HepG2 (cell line): Measurements from ENCODE around the gene CADPS. TPM values are rescaled to one million over a fixed set of nuclear protein-coding genes. Genes with fewer than 3 reads are reported as not detected.

Experiments
- ASH2L ChIP-seq: fragments of 300-600, 200-600 bp; sonication (generic); IDR thresholded peaks from 2 replicates; pipeline ENCODE4 v1.7.0; 2017; ENCODE audit warnings: low read depth, mild to moderate bottlenecking, moderate library complexity, mixed read lengths, low read length; ENCODE audit not compliant: insufficient read length
- ETV5 ChIP-seq: IDR thresholded peaks from 2 replicates; pipeline ENCODE4 v1.6.1; 2018; ENCODE audit warnings: missing biosample characterization, missing genetic modification reagents, inconsistent platforms, borderline replicate concordance
- GABPA ChIP-seq, 2 experiments: IDR thresholded peaks; 2 replicates each; pipeline ENCODE4 v1.6.1; 2011 to 2016; ENCODE audit warnings: low read depth in 2 of 2, low read length in 1 of 2, missing biosample characterization in 1 of 2, missing genetic modification characterization in 1 of 2
- GATAD2A ChIP-seq: IDR thresholded peaks from 2 replicates; pipeline ENCODE4 v1.6.1; 2016
- HDAC2 ChIP-seq: sonication (generic); formaldehyde crosslinking; IDR thresholded peaks from 2 replicates; pipeline ENCODE4 v1.4.0; 2020; ENCODE audit warnings: missing genetic modification reagents
- HIVEP1 ChIP-seq: sonication (generic); formaldehyde crosslinking; IDR thresholded peaks from 2 replicates; pipeline ENCODE4 v1.4.0; 2020; ENCODE audit warnings: mild to moderate bottlenecking, missing genetic modification reagents
- HOXA5 ChIP-seq: sonication (generic); formaldehyde crosslinking; IDR thresholded peaks from 2 replicates; pipeline ENCODE4 v1.4.0; 2020; ENCODE audit warnings: missing genetic modification reagents
- KMT2A ChIP-seq: sonication (generic); formaldehyde crosslinking; IDR thresholded peaks from 2 replicates; pipeline ENCODE4 v1.4.0; 2020; ENCODE audit warnings: missing genetic modification reagents
- LCORL ChIP-seq, 2 experiments: fragments of 450-650 bp in 1 of 2; sonication (generic) in 1 of 2; formaldehyde crosslinking in 1 of 2; IDR thresholded peaks; 2 replicates each; pipeline versions ENCODE4 v1.5.0 to v1.6.1; 2017 to 2020; ENCODE audit warnings: antibody characterized with exemption in 1 of 2, missing genetic modification reagents in 1 of 2
- MED1 ChIP-seq: sonication (generic); formaldehyde crosslinking; IDR thresholded peaks from 2 replicates; pipeline ENCODE4 v1.4.0; 2020; ENCODE audit warnings: missing genetic modification reagents
- NR1H2 ChIP-seq: sonication (generic); formaldehyde crosslinking; IDR thresholded peaks from 2 replicates; pipeline ENCODE4 v1.8.1; 2022; ENCODE audit warnings: low read depth, missing genetic modification reagents, borderline replicate concordance
- PCBP1 ChIP-seq: fragments of 200-400 bp; formaldehyde crosslinking; IDR thresholded peaks from 2 replicates; pipeline ENCODE4 v1.6.1; 2017; ENCODE audit warnings: mild to moderate bottlenecking, low read depth, low read length, borderline replicate concordance
- POGZ ChIP-seq: sonication (generic); formaldehyde crosslinking; IDR thresholded peaks from 2 replicates; pipeline ENCODE4 v1.4.0; 2020; ENCODE audit warnings: mild to moderate bottlenecking, missing genetic modification reagents
- SMARCC2 ChIP-seq: fragments of 450-650 bp; IDR thresholded peaks from 2 replicates; pipeline ENCODE4 v1.6.1; 2017; ENCODE audit warnings: antibody characterized with exemption, mild to moderate bottlenecking
- SOX5 ChIP-seq: IDR thresholded peaks from 2 replicates; pipeline ENCODE4 v1.6.1; 2016; ENCODE audit warnings: borderline replicate concordance
- TARDBP ChIP-seq: sonication (generic); formaldehyde crosslinking; IDR thresholded peaks from 2 replicates; pipeline ENCODE4 v1.8.0; 2022; ENCODE audit warnings: mild to moderate bottlenecking, missing genetic modification reagents
- TBX2 ChIP-seq: sonication (generic); formaldehyde crosslinking; IDR thresholded peaks from 2 replicates; pipeline ENCODE4 v1.5.0; 2020; ENCODE audit warnings: missing genetic modification reagents, mild to moderate bottlenecking, borderline replicate concordance
- ZFP36L1 ChIP-seq: sonication (generic); formaldehyde crosslinking; IDR thresholded peaks from 2 replicates; pipeline ENCODE4 v1.8.0; 2022; ENCODE audit warnings: mild to moderate bottlenecking, missing genetic modification reagents, moderate library complexity
- ZMYM4 ChIP-seq: sonication (generic); formaldehyde crosslinking; IDR thresholded peaks from 2 replicates; pipeline ENCODE4 v1.8.1; 2023; ENCODE audit warnings: mild to moderate bottlenecking, missing genetic modification reagents
- ZNF12 ChIP-seq: sonication (generic); formaldehyde crosslinking; IDR thresholded peaks from 2 replicates; pipeline ENCODE4 v1.5.0; 2020; ENCODE audit warnings: missing genetic modification reagents
- ZNF550 ChIP-seq: sonication (generic); formaldehyde crosslinking; IDR thresholded peaks from 2 replicates; pipeline ENCODE4 v1.4.0; 2020; ENCODE audit warnings: mild to moderate bottlenecking, missing genetic modification reagents, borderline replicate concordance
- ZNF563 ChIP-seq: sonication (generic); formaldehyde crosslinking; IDR thresholded peaks from 2 replicates; pipeline ENCODE4 v1.8.0; 2022; ENCODE audit warnings: mild to moderate bottlenecking, moderate library complexity, missing genetic modification reagents
- ZNF607 ChIP-seq: sonication (generic); formaldehyde crosslinking; IDR thresholded peaks from 2 replicates; pipeline ENCODE4 v1.5.1; 2020; ENCODE audit warnings: missing genetic modification reagents, mild to moderate bottlenecking, borderline replicate concordance
- ZNF615 ChIP-seq: sonication (generic); formaldehyde crosslinking; IDR thresholded peaks from 2 replicates; pipeline ENCODE4 v1.5.0; 2020; ENCODE audit warnings: mild to moderate bottlenecking, missing genetic modification reagents, borderline replicate concordance
- ZNF7 ChIP-seq: IDR thresholded peaks from 2 replicates; pipeline ENCODE4 v1.6.1; 2016; ENCODE audit warnings: missing biosample characterization, missing genetic modification reagents
- polyA plus RNA-seq, 8 experiments: library from polyadenylated mRNA; depleted of rRNA in 3 of 8; stranded (reverse) in 7 of 8; unstranded in 1 of 8; fragments of >200 nt; fragmentation: Illumina TruSeq in 4 of 8; extraction: Trizol in 4 of 8; gene quantifications; 2 replicates each; pipeline versions ENCODE4 v1.2.1 to v1.2.3, GENCODE V29; 2011 to 2016; ENCODE audit warnings: low read depth in 4 of 8, missing spikeins in 1 of 8, mixed read lengths in 1 of 8; ENCODE audit not compliant: insufficient read depth in 1 of 8
- total RNA-seq, 5 experiments: library from RNA; depleted of rRNA; stranded (reverse); fragments of >200 nt; fragmentation: Illumina TruSeq; extraction: Trizol; gene quantifications; 2 replicates each; pipeline ENCODE4 v1.2.3, GENCODE V29; 2016; ENCODE audit warnings: low read depth in 1 of 5
- TF ChIP-seq, protein P1 (sequence below): IDR thresholded peaks from 2 replicates; pipeline ENCODE4 v1.6.1; 2016; ENCODE audit warnings: low read depth
- TF ChIP-seq, protein P2 (sequence below): sonication (generic); formaldehyde crosslinking; IDR thresholded peaks from 2 replicates; pipeline ENCODE4 v1.4.0; 2020; ENCODE audit warnings: mild to moderate bottlenecking, missing genetic modification reagents
- TF ChIP-seq, protein P3 (sequence below): IDR thresholded peaks from 2 replicates; pipeline ENCODE4 v1.6.1; 2012; ENCODE audit warnings: low read depth, low read length, improper control_type of control experiment

Gene CADPS
- total and polyA plus RNA-seq, 2 of the 13 experiments (the other 11 are each of a cell fraction or from before 2014, with no cell fraction given), result not detected

DNA sequence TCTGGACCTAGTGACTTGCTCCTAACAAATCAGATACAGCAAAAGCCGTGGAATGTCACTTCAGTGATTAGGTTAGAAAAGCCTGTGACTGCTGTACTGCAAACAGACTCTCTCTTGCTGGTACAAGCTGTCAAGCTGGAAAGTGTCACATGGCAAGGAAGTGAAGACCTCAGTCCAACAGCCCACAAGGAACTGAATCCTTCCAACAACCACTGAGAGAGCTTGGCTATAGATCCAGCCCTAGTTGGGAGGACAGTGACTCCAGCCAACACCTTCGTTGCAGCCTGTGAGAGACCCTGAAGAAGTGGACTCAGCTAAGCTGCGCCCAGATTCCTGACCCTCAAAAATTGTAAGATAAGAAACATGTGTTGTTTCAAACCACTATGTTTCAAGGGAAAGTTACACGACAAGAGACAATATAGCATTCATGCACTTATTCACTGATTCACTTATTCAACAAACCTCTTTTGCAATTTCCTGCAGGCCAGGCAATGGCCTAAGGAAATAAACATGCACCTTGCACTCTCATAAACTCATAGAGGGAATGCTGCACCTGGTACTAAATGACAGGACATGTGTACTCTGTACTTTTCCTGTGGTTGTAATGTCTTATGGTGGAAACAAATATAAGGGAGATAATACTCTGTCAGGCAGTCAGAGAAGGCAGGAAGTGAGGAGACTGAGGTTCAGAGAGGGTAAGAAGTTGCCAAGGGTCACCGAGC is 142.9 kb downstream of the CADPS start (continued):
- TF ChIP-seq ASH2L (peak; percentile 34), TBX2 (CRISPR knock-in tag) (peak; percentile 69), POGZ (CRISPR knock-in tag) (peak; percentile 90), NR1H2 (CRISPR knock-in tag) (no peak), ZNF607 (CRISPR knock-in tag) (no peak), SOX5 (peak; percentile 84), ZNF550 (CRISPR knock-in tag) (no peak), LCORL (IDR thresholded peaks at IDR 0.05) (no peak), LCORL (CRISPR knock-in tag; IDR thresholded peaks at IDR 0.05) (0 out of 2 replicates have a peak, but pooled peaks have one; percentile 43), GATAD2A (peak; percentile 91), ZNF615 (CRISPR knock-in tag) (no peak), ETV5 (CRISPR knock-in tag) (peak; percentile 98), PCBP1 (no peak), SMARCC2 (0 out of 2 replicates have a peak, but pooled peaks have one; percentile 12), ZNF563 (no peak), ZMYM4 (CRISPR knock-in tag) (peak; percentile 78), ZFP36L1 (peak; percentile 70; the same call in 1 of the 2 replicates), KMT2A (CRISPR knock-in tag) (no peak), MED1 (CRISPR knock-in tag) (peak; percentile 76), ZNF7 (CRISPR knock-in tag) (no peak), TARDBP (CRISPR knock-in tag) (peak; percentile 78), HDAC2 (CRISPR knock-in tag) (peak; percentile 87), ZNF12 (peak; percentile 48; the same call in 1 of the 2 replicates), HOXA5 (CRISPR knock-in tag) (no peak), HIVEP1 (CRISPR knock-in tag) (no peak), GABPA (IDR thresholded peaks at IDR 0.05; ENCODE audit: low read depth, low read length) (no peak), GABPA (CRISPR knock-in tag; IDR thresholded peaks at IDR 0.05; ENCODE audit: low read depth) (peak; percentile 77)
- TF ChIP-seq, protein P1, sequence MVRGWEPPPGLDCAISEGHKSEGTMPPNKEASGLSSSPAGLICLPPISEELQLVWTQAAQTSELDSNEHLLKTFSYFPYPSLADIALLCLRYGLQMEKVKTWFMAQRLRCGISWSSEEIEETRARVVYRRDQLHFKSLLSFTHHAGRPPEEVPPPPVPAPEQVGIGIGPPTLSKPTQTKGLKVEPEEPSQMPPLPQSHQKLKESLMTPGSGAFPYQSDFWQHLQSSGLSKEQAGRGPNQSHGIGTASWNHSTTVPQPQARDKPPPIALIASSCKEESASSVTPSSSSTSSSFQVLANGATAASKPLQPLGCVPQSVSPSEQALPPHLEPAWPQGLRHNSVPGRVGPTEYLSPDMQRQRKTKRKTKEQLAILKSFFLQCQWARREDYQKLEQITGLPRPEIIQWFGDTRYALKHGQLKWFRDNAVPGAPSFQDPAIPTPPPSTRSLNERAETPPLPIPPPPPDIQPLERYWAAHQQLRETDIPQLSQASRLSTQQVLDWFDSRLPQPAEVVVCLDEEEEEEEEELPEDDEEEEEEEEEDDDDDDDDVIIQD (CRISPR knock-in tag), result peak; percentile 75; the same call in 1 of the 2 replicates
- TF ChIP-seq, protein P2, sequence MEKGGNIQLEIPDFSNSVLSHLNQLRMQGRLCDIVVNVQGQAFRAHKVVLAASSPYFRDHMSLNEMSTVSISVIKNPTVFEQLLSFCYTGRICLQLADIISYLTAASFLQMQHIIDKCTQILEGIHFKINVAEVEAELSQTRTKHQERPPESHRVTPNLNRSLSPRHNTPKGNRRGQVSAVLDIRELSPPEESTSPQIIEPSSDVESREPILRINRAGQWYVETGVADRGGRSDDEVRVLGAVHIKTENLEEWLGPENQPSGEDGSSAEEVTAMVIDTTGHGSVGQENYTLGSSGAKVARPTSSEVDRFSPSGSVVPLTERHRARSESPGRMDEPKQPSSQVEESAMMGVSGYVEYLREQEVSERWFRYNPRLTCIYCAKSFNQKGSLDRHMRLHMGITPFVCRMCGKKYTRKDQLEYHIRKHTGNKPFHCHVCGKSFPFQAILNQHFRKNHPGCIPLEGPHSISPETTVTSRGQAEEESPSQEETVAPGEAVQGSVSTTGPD, result no peak
- TF ChIP-seq, protein P3, sequence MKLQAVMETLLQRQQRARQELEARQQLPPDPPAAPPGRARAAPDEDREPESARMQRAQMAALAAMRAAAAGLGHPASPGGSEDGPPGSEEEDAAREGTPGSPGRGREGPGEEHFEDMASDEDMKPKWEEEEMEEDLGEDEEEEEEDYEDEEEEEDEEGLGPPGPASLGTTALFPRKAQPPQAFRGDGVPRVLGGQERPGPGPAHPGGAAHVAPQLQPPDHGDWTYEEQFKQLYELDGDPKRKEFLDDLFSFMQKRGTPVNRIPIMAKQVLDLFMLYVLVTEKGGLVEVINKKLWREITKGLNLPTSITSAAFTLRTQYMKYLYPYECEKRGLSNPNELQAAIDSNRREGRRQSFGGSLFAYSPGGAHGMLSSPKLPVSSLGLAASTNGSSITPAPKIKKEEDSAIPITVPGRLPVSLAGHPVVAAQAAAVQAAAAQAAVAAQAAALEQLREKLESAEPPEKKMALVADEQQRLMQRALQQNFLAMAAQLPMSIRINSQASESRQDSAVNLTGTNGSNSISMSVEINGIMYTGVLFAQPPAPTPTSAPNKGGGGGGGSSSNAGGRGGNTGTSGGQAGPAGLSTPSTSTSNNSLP, result peak; percentile 91
